ENCODE results near the gene SLC30A5. TPM values are rescaled to one million over a fixed set of nuclear protein-coding genes. Genes with fewer than 3 reads are reported as not detected.

Gene SLC30A5
- total and polyA plus RNA-seq, 2 of the 13 experiments (the other 11 are each of a cell fraction or from before 2014, with no cell fraction given), result 46.0 to 53.6 TPM

DNA sequence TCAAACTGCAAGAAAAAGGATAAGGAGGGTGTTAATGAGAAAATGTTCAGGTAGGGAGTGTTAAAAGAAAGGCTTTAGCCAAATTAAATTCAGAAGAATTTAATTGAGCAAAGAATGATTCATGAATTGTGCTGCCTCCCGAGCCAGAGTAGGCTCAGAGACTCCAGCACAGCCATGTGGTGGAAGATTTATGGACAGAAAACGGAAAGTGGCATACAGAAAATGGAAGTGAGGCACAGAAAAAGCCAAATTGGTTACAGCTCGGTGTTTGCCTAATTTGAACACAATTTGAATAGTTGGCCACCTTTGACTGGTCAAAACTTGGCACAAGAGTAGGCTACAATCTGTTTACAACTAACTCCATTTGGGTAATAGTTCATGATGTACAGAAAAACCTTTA lies 9.6 kb upstream of the SLC30A5 start (continued):
- TF ChIP-seq, protein P1, sequence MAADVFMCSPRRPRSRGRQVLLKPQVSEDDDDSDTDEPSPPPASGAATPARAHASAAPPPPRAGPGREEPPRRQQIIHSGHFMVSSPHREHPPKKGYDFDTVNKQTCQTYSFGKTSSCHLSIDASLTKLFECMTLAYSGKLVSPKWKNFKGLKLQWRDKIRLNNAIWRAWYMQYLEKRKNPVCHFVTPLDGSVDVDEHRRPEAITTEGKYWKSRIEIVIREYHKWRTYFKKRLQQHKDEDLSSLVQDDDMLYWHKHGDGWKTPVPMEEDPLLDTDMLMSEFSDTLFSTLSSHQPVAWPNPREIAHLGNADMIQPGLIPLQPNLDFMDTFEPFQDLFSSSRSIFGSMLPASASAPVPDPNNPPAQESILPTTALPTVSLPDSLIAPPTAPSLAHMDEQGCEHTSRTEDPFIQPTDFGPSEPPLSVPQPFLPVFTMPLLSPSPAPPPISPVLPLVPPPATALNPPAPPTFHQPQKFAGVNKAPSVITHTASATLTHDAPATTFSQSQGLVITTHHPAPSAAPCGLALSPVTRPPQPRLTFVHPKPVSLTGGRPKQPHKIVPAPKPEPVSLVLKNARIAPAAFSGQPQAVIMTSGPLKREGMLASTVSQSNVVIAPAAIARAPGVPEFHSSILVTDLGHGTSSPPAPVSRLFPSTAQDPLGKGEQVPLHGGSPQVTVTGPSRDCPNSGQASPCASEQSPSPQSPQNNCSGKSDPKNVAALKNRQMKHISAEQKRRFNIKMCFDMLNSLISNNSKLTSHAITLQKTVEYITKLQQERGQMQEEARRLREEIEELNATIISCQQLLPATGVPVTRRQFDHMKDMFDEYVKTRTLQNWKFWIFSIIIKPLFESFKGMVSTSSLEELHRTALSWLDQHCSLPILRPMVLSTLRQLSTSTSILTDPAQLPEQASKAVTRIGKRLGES (CRISPR knock-in tag; IDR thresholded peaks at IDR 0.05; ENCODE audit: borderline replicate concordance), result no peak
- no peak for TF ChIP-seq ZNF563 (CRISPR knock-in tag; IDR thresholded peaks at IDR 0.05)
- TF ChIP-seq SPEN (CRISPR knock-in tag; IDR thresholded peaks at IDR 0.05; ENCODE audit: low read depth), result no peak
- no peak for TF ChIP-seq TARDBP (CRISPR knock-in tag; IDR thresholded peaks at IDR 0.05)
- TF ChIP-seq ZSCAN20 (CRISPR knock-in tag; IDR thresholded peaks at IDR 0.05; ENCODE audit: borderline replicate concordance), result no peak

DNA sequence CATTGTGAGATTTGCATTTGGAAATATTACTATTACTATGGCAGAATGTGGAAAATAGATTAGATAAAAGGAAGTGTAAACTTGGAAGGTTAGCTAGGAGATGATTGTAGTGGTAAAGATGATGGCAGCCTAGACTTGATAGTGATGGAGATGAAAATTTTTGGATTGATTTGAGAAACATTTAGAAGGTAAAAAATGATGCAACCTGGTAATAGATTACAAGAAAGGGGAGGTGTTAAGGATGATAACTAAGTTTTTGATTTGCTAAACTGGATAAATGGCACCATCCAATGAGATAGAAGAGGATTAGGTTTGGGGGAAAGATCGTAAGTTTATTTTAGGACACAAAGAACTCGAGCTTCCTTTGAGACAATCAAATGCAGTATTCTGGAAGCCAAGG lies 8.9 kb upstream of the SLC30A5 start:
- in situ Hi-C loops (cut with HindIII; ENCODE audit: extremely low pct_ligation_motif_present, low pct_unique_long_range_greater_than_20kb), result no loop called here
- BruUV-seq (replicated peaks), result no TSS peak
- no peak for ATAC-seq

More for the DNA sequence above, 8.9 kb upstream of the SLC30A5 start:
- Histone ChIP-seq H3K27ac (ENCODE audit: extremely low read length, insufficient read depth, low read length) (no peak overlapping the region), H3K4me3 (replicated peaks in 1 of 3; ENCODE audit: insufficient read depth in 1 of 3, low read depth in 2 of 3, low read length in 3 of 3) (no peak overlapping the region), H2AFZ (ENCODE audit: low read length) (no peak overlapping the region), H3K79me2 (ENCODE audit: insufficient read depth, low read length) (no peaks in the 10 kb centered on the region), H4K20me1 (ENCODE audit: insufficient read depth, low read length) (no peaks in the 10 kb centered on the region), H3K4me2 (ENCODE audit: low read depth, low read length) (no peak overlapping the region), H3K9me3 (ENCODE audit: low read length) (no peaks in the 10 kb centered on the region), H3K36me3 (replicated peaks in 1 of 2; ENCODE audit: control insufficient read depth in 1 of 2, insufficient read depth in 2 of 2, low read length in 2 of 2) (no peaks in the 10 kb centered on the region), H3K9ac (ENCODE audit: insufficient read depth, low read depth, low read length) (no peak overlapping the region), H3K4me1 (ENCODE audit: insufficient read depth, low read length) (no peaks in the 10 kb centered on the region), H3K27me3 (ENCODE audit: control insufficient read depth in 1 of 2, insufficient read depth in 2 of 2, low read length in 2 of 2) (no peaks in the 10 kb centered on the region)
- DNase-seq (ENCODE audit: low spot score) (no peak), FAIRE-seq (no peak)
- ChIA-PET CTCF (ENCODE audit: low intra/inter-chr PET ratio, low total read pairs) (interaction anchor here (2.0 kb wide), 1 partner anchor 42 kb away, joined by 16 read pairs; no protein-coding TSS in a partner anchor), POLR2A (no interaction called here)
- WGBS (ENCODE audit: low lambda C conversion rate), result 37% methylated on average over 2 of the region's 2 CpGs
- TF ChIP-seq FOXO1 (CRISPR knock-in tag; IDR thresholded peaks at IDR 0.05), result no peak
- intact Hi-C loops (cut with micrococcal nuclease; ENCODE audit: unreplicated experiment), result no loop called here
